T-helper 17 cell (primary cell): ENCODE data around the gene AMBP. TPM values are rescaled to one million over a fixed set of nuclear protein-coding genes. Genes with fewer than 3 reads are reported as not detected.
A peak's percentile ranks its signal among the peaks of the same experiment; 100 is the strongest.

Source experiments
- ATAC-seq: fragments of 150-1000 bp; cut with Tn5 transposase; 2 replicates; pipeline ENCODE4 v1.10.0; 2021; ENCODE audit warnings: mild to moderate bottlenecking, moderate library complexity
- DNase-seq, 3 donors: peaks; one replicate each; pipeline versions ENCODE4 v3.0.0 to v3.0.0-alpha.2; 2020 to 2021
- H3K9me3 ChIP-seq: one replicate; pipeline ENCODE4 v1.7.0; 2013; ENCODE audit warnings: low read length, mild to moderate bottlenecking; ENCODE audit not compliant: control insufficient read depth, poor library complexity, severe bottlenecking
- H3K27ac Mint-ChIP-seq: one replicate; pipeline ENCODE4 v1.8.0; 2022; ENCODE audit warnings: mild to moderate bottlenecking, moderate library complexity, mixed read lengths
- H3K27me3 Mint-ChIP-seq: one replicate; pipeline ENCODE4 v1.8.0; 2022; ENCODE audit warnings: mixed read lengths
- H3K36me3 Mint-ChIP-seq: one replicate; pipeline ENCODE4 v1.8.0; 2022; ENCODE audit warnings: low read depth, mixed read lengths
- H3K4me1 Mint-ChIP-seq: one replicate; pipeline ENCODE4 v1.8.0; 2022; ENCODE audit warnings: mild to moderate bottlenecking, mixed read lengths
- H3K4me3 Mint-ChIP-seq: one replicate; pipeline ENCODE4 v1.8.0; 2022; ENCODE audit warnings: mild to moderate bottlenecking, moderate library complexity, mixed read lengths
- total RNA-seq, 4 donors: library from RNA in 2 of 4; stranded (reverse) in 2 of 4; gene quantifications; one replicate each; pipeline ENCODE4 v1.2.3 and lab custom pipeline; 2022 to 2026

Gene AMBP
- total RNA-seq, 2 donors from 2014 or later = not detected

GRCh38 chr9:114082017-114082762 is 4.1 kb upstream of the AMBP start:
- H3K9me3 ChIP-seq = no peaks in the 10 kb centered on the region
- Mint-ChIP-seq H3K36me3 (no peaks in the 10 kb centered on the region), H3K4me3 (no peak overlapping the region), H3K27me3 (peaks cover 39% of the 10 kb centered on the region), H3K27ac (no peak overlapping the region), H3K4me1 (peaks cover 4% of the 10 kb centered on the region)
- DNase-seq (peak; percentile 49 to 72 (median 54)), ATAC-seq (peak; percentile 80)

DNA sequence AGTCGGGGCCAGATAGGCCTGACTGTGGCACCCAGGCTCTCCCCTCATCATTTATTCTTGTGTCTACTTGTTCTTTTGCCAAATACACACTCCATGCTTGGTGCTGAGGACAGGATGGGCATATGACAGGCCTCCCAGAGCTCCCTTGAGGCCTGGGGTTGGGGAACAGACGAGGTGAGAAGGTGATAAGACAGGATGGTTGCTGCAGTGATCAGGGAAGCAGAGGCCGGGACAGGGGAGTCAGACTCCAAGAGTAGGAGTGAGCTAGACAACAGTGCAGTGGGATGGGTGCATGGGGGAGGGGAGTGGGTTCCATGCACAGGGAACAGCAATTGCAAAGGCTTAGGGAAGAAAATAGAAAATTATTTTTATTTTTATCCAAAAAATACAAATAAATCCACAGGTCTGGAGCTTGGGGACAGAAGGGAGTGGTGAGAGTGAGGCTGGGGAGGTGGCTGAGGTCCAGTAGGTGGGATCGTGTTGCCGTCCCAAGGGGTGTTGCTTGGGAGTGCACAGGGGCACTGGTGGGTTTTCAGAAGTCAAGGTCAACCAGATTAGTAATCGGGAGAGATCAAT is 3.4 kb upstream of the AMBP start:
- no peaks in the 10 kb centered on the region for H3K36me3 Mint-ChIP-seq
- H3K27ac Mint-ChIP-seq = no peak overlapping the region
- H3K27me3 Mint-ChIP-seq = peaks cover 39% of the 10 kb centered on the region
- no peak overlapping the region for H3K4me3 Mint-ChIP-seq
- H3K9me3 ChIP-seq = no peaks in the 10 kb centered on the region
- peaks cover 4% of the 10 kb centered on the region for H3K4me1 Mint-ChIP-seq
- ATAC-seq (no peak), DNase-seq (no peak)

- peaks cover 2% of the 10 kb centered on the region for H3K36me3 Mint-ChIP-seq
- H3K4me3 Mint-ChIP-seq = no peak overlapping the region
- DNase-seq = no peak
- ATAC-seq = no peak
- H3K27ac Mint-ChIP-seq = no peak overlapping the region
- no peaks in the 10 kb centered on the region for H3K9me3 ChIP-seq
- H3K4me1 Mint-ChIP-seq = peaks cover 6% of the 10 kb centered on the region
- H3K27me3 Mint-ChIP-seq = peaks cover 39% of the 10 kb centered on the region
These were observed 2.8 kb upstream of the AMBP start for GRCh38 chr9:114080773-114081440.

GRCh38 chr9:114080195-114080772 is 2.2 kb upstream of the AMBP start:
- H3K4me1 Mint-ChIP-seq = peaks cover 7% of the 10 kb centered on the region
- no peak overlapping the region for H3K4me3 Mint-ChIP-seq
- H3K27me3 Mint-ChIP-seq = peaks cover 43% of the 10 kb centered on the region
- DNase-seq (no peak), ATAC-seq (no peak)
- no peak overlapping the region for H3K27ac Mint-ChIP-seq
- peaks cover 2% of the 10 kb centered on the region for H3K36me3 Mint-ChIP-seq
- no peaks in the 10 kb centered on the region for H3K9me3 ChIP-seq

DNA sequence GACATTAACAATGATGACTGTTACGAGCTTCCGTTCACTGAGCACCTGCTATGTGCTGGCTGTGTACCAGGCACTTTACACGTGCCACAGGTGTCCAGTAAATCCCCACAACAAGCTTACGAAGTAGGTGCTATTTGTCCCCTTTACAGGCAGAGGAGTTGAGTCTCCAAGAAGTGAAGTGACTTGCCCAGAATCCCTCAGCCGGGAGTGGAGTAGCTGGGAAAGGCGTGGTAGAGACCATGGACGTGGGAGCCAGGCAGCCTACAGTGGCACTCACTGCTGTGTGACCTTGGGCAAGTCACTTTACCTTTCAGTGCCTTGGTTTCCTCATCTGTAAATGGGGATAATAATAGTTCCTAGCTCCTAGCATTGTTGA is 669 bp upstream of the AMBP start:
- H3K36me3 Mint-ChIP-seq = peaks cover 2% of the 10 kb centered on the region
- peaks cover 46% of the 10 kb centered on the region for H3K27me3 Mint-ChIP-seq

GRCh38 chr9:114077162-114077837 is 800 bp downstream of the AMBP start:
- ATAC-seq (no peak), DNase-seq (no peak)
- Mint-ChIP-seq H3K27ac (no peak overlapping the region), H3K4me1 (peaks cover 7% of the 10 kb centered on the region), H3K27me3 (peaks cover 43% of the 10 kb centered on the region), H3K4me3 (no peak overlapping the region), H3K36me3 (peaks cover 2% of the 10 kb centered on the region)
- H3K9me3 ChIP-seq = no peaks in the 10 kb centered on the region

More for the DNA sequence above, 669 bp upstream of the AMBP start:
- H3K4me1 Mint-ChIP-seq = peaks cover 7% of the 10 kb centered on the region
- ATAC-seq (no peak), DNase-seq (no peak)
- H3K27ac Mint-ChIP-seq = no peak overlapping the region
- no peak overlapping the region for H3K4me3 Mint-ChIP-seq
- H3K9me3 ChIP-seq = no peaks in the 10 kb centered on the region

- Mint-ChIP-seq H3K27ac (peak overlapping the region; percentile 44), H3K4me1 (peaks cover 7% of the 10 kb centered on the region), H3K4me3 (no peak overlapping the region), H3K27me3 (peaks cover 43% of the 10 kb centered on the region), H3K36me3 (peaks cover 2% of the 10 kb centered on the region)
- DNase-seq = no peak
- no peaks in the 10 kb centered on the region for H3K9me3 ChIP-seq
- no peak for ATAC-seq
These were observed 1.6 kb downstream of the AMBP start for GRCh38 chr9:114076237-114077161.

DNA sequence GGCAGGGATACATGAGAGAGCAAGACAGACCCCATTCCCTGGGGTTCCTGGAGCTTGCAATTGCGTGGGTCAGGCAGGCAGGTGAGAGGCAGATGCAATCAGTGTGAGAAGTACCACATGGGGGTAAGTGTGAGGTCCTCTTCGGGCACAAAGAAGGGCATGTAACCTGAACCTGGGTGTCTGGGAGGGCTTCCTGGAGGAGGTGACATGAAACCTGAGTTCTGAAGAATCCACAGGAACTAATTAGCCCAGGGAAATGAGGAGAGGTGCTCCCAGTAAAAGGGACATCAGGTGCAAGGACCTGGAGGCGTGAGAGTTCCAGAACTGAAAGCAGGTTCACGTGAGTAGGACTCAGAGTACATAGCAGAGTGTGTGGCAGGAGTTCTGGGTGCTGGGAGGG is 2.5 kb downstream of the AMBP start:
- peak overlapping the region; percentile 44 for H3K27ac Mint-ChIP-seq
- ATAC-seq (no peak), DNase-seq (no peak)
- peaks cover 2% of the 10 kb centered on the region for H3K36me3 Mint-ChIP-seq
- H3K4me1 Mint-ChIP-seq = peaks cover 5% of the 10 kb centered on the region
- no peaks in the 10 kb centered on the region for H3K9me3 ChIP-seq
- H3K27me3 Mint-ChIP-seq = peaks cover 38% of the 10 kb centered on the region
- H3K4me3 Mint-ChIP-seq = no peak overlapping the region

GRCh38 chr9:114072184-114073140 is 5.6 kb downstream of the AMBP start:
- H3K9me3 ChIP-seq = no peaks in the 10 kb centered on the region
- Mint-ChIP-seq H3K4me3 (no peak overlapping the region), H3K36me3 (peaks cover 2% of the 10 kb centered on the region), H3K27me3 (peaks cover 30% of the 10 kb centered on the region), H3K4me1 (peaks cover 5% of the 10 kb centered on the region), H3K27ac (no peak overlapping the region)
- ATAC-seq (no peak), DNase-seq (no peak)

GRCh38 chr9:114071197-114071795 is 6.8 kb downstream of the AMBP start:
- H3K4me3 Mint-ChIP-seq = no peak overlapping the region
- no peaks in the 10 kb centered on the region for H3K9me3 ChIP-seq
- peaks cover 4% of the 10 kb centered on the region for H3K4me1 Mint-ChIP-seq
- no peak overlapping the region for H3K27ac Mint-ChIP-seq
- peaks cover 2% of the 10 kb centered on the region for H3K36me3 Mint-ChIP-seq
- DNase-seq (no peak), ATAC-seq (no peak)
- peaks cover 19% of the 10 kb centered on the region for H3K27me3 Mint-ChIP-seq
